ENCODE results near the gene FAM25A.
"Not testable (repeated sequence)": the region's sequence is repeated elsewhere in the genome, so short reads cannot be mapped to it uniquely, and the experiment has no call there.

DNA sequence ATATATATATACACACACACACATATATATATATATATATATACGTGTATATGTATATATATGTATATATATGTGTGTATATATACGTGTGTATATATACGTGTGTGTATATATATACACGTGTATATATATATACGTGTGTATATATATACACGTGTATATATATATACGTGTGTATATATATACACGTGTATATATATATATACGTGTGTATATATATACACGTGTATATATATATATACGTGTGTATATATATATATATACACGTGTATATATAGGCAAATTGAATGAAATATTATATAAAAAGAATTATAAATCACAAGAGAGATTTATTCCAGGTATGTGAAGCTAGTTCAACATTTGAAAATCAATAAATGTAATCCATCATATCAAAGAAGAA is 28.7 kb upstream of the FAM25A start:
- TF ChIP-seq CTCF (IDR thresholded peaks at IDR 0.05; ENCODE audit: low read length); EZH2phosphoT487 (IDR thresholded peaks at IDR 0.05; ENCODE audit: low read length); EZH2 (optimal IDR thresholded peaks at IDR 0.05; ENCODE audit: low read depth, low read length): not testable (repeated sequence)
